Ovary (tissue), 3 donors: ENCODE data around the gene GRM3.

Experiments
- CTCF ChIP-seq, 3 donors: fragments of 450-650 bp in 2 of 3; fragments of 200-600 bp in 1 of 3; IDR thresholded peaks; one replicate each; pipeline versions ENCODE4 v1.5.1 to v1.8.0; 2016 to 2022; ENCODE audit warnings: antibody characterized with exemption in 3 of 3, mild to moderate bottlenecking in 1 of 3
- EP300 ChIP-seq: sonication (generic); formaldehyde crosslinking; IDR thresholded peaks from one replicate; pipeline ENCODE4 v1.6.1; 2017; ENCODE audit warnings: antibody characterized with exemption
- donor health status: DM: no; HTN: no; CAD: no.

- TF ChIP-seq CTCF (IDR thresholded peaks at IDR 0.05) (no peak), EP300 (no peak)
These were observed 4.5 kb downstream of the GRM3 start for GRCh38 chr7:86648169-86648568.
